ENCODE data around the gene CRADD.

CRADD gene

DNA sequence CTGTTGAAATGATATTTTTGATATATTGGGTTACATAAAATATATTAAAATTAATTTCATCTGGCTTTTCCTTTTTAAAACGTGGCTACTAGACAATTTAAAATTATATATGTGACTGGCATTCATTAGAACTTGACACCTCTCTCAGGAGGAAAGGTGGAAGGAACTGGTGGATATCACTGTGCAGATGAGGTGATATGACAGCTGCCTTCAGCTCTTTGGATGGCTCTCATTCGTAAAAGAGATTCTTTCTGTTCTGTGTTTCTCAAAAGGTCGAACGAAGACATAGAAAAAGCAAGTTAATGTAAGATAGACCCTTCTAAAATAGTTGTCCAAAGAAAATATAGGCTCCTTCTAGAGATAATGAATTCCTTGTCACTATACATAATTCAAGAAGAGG, 36.6 kb downstream of the CRADD start:
- TF ChIP-seq, protein P1, sequence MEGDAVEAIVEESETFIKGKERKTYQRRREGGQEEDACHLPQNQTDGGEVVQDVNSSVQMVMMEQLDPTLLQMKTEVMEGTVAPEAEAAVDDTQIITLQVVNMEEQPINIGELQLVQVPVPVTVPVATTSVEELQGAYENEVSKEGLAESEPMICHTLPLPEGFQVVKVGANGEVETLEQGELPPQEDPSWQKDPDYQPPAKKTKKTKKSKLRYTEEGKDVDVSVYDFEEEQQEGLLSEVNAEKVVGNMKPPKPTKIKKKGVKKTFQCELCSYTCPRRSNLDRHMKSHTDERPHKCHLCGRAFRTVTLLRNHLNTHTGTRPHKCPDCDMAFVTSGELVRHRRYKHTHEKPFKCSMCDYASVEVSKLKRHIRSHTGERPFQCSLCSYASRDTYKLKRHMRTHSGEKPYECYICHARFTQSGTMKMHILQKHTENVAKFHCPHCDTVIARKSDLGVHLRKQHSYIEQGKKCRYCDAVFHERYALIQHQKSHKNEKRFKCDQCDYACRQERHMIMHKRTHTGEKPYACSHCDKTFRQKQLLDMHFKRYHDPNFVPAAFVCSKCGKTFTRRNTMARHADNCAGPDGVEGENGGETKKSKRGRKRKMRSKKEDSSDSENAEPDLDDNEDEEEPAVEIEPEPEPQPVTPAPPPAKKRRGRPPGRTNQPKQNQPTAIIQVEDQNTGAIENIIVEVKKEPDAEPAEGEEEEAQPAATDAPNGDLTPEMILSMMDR (IDR thresholded peaks at IDR 0.05; ENCODE audit: low read depth, low read length), result no peak
- DNase-seq (ENCODE audit: extremely low read depth, low read depth), result no peak

DNA sequence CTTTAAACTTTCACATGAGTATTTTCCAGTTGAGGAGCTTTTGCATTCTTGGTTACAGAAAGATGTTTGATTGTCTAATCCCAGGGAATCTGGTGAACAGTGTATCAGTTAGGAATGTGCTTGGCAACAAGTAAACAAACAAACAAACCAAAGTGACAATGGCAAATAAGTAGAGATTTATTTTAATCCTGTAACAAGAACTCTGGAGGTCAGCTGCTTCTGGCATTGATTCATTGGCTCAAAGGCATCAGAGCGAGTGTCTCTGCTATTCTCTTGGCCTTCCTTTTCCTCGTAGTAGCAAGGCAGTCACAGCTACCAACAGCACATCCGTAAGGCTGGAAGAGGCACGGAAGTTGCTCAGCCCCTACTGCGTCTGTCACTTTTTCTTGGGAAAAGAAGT, 37.2 kb downstream of the CRADD start:
- peak; percentile 23 for DNase-seq (ENCODE audit: extremely low read depth, low read depth)
- TF ChIP-seq, protein P1 (IDR thresholded peaks at IDR 0.05; ENCODE audit: low read depth, low read length), result no peak

DNA sequence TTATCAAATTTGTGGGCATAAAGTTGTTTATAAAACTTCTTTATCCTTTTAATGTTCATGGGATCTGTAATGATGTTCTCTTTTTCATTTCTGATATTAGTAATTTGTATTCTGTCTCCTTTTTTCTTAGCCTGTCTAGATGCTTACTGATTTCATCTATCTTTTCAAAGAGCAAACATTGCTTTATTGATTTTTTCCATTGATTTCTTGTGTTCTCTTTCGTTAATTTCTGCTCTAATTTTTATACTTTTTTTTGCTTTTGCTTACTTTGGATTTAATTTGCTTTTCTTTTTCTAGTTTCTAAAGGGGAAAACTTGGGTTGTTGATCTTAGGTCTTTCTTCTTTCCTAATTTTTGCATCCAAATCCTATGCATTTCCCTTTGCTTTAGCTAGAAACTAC, 42.5 kb downstream of the CRADD start:
- TF ChIP-seq, protein P1 (IDR thresholded peaks at IDR 0.05; ENCODE audit: low read depth, low read length), result no peak
- no peak for DNase-seq (ENCODE audit: extremely low read depth, low read depth)

DNA sequence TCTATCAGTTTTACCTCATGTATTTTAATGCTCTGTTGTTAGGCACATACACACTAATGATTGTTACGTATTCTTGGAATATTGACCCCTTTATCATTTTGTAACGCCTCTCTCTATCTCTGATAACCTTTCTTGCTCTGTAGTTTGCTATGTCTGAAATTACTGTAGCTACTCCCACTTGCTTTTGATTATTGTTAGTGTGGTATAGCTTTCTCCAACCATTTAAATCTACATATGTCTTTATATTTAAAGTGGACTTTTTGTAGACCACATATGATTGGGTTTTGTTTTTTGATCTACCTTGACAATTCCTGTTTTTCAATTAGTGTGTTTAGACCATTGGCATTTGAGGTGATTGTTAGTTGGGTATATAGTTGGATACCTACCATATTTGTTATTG, 43.4 kb downstream of the CRADD start:
- DNase-seq (ENCODE audit: extremely low read depth, low read depth), result no peak
- TF ChIP-seq, protein P1 (IDR thresholded peaks at IDR 0.05; ENCODE audit: low read depth, low read length), result no peak

DNA sequence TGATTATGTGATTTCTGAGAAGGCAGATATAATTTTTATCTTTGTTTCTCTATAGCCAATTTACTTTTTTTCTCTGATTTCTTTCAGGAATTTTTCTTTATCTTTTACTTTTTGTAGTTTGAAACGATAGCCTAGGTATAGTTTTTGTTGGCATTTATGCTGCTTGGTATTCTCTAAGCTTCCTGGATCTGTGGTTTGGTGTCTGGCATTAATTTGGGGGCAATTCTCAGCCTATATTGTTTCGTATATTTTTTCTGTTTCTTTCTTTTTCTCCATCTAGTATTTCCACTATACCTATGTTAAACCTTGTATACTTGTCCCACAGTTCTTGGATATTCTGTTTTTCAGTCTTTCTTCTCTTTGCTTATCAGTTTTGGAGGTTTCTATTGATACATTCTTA, 45.0 kb downstream of the CRADD start:
- TF ChIP-seq, protein P1 (IDR thresholded peaks at IDR 0.05; ENCODE audit: low read depth, low read length), result no peak
- no peak for DNase-seq (ENCODE audit: extremely low read depth, low read depth)

DNA sequence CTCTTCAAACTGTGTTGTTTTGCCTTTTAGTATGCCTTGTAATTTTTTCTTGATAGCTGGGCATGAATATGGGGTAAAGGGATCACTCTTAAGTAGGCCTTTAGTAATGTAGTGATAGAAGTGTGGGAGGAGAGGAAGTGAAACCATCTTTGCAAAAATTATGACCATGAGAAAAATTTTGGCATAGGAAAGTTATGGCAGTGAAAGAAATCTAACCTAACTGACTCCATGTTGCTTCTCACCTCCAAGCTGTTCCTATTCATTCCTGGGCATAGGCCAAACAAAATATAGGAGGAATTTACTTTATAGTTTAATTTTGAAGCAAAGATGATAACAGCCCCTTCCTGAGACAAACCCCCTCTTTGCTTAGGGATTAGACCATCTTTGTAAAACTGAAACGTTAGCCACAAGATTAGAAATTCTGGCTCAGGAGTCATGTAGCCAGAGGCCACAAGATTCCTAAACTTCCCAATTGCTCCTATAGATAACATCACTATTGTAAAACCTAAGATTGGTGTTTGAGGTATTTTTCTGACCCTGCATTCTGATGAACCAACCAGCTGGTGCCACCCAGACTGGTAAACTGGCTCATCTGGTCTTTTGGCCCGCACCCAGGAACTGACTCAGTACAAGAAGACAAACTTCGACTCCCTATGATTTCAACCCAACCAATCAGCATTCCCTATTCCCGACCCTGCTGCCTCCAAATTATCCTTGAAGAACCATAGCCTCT, 45.8 kb downstream of the CRADD start:
- DNase-seq (ENCODE audit: extremely low read depth, low read depth), result no peak
- TF ChIP-seq, protein P1 (IDR thresholded peaks at IDR 0.05; ENCODE audit: low read depth, low read length), result no peak

DNA sequence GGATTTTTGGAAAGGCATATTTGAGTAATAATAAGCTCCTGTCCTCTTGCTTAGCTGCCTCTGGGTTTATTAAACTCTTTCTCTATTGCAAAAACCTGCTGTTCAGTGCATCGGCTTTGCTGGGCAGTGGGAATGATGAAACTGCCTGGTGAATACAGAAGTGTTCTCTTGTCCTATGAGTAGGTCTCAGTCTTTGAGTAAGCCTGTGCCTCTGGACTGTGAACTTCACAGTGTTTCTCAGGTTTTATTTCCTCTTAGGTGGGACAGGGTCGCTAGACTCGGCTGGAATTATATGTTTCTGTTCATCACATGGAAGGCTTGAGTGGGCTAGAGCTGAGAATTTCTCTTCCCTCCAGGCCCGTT, 46.4 kb downstream of the CRADD start:
- DNase-seq (ENCODE audit: extremely low read depth, low read depth), result no peak

More for the DNA sequence above, 46.4 kb downstream of the CRADD start:
- TF ChIP-seq, protein P1 (IDR thresholded peaks at IDR 0.05; ENCODE audit: low read depth, low read length), result no peak
